ENCODE data around the gene FRMD4B.

Gene FRMD4B

DNA sequence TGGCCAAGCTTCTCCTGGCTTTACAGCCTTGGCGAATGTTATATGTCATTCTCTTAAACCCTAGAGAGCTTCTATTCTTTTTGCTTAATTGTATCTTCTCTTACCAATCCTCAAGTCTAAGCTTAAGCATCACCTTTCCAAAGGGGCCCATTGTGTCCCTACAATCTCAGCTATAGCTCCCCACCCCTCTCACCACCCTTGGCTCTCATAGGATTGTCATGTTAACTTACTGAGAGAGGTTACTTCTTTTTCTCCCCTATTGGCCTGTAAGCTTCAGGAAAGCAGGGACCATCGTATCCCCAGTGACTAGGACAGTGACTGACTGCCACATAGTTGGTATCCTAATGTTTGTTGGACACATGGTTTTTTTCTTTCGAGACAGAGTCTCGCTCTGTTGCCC is 220.1 kb downstream of the FRMD4B start:
- DNase-seq (ENCODE audit: low read depth in 1 of 2, low spot score in 1 of 2): no peak
- H3K27ac ChIP-seq (replicated peaks): no peak overlapping the region
- H3K27me3 ChIP-seq (ENCODE audit: insufficient read depth, poor library complexity, severe bottlenecking): no peaks in the 10 kb centered on the region
- no peak overlapping the region for H3K4me3 ChIP-seq (replicated peaks; ENCODE audit: insufficient read depth, low read length)
- TF ChIP-seq, protein P1, sequence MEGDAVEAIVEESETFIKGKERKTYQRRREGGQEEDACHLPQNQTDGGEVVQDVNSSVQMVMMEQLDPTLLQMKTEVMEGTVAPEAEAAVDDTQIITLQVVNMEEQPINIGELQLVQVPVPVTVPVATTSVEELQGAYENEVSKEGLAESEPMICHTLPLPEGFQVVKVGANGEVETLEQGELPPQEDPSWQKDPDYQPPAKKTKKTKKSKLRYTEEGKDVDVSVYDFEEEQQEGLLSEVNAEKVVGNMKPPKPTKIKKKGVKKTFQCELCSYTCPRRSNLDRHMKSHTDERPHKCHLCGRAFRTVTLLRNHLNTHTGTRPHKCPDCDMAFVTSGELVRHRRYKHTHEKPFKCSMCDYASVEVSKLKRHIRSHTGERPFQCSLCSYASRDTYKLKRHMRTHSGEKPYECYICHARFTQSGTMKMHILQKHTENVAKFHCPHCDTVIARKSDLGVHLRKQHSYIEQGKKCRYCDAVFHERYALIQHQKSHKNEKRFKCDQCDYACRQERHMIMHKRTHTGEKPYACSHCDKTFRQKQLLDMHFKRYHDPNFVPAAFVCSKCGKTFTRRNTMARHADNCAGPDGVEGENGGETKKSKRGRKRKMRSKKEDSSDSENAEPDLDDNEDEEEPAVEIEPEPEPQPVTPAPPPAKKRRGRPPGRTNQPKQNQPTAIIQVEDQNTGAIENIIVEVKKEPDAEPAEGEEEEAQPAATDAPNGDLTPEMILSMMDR (IDR thresholded peaks at IDR 0.05; ENCODE audit: insufficient read depth, low read length): no peak
- TF ChIP-seq POLR2AphosphoS5 (IDR thresholded peaks at IDR 0.05; ENCODE audit: low read depth): no peak
- TF ChIP-seq, protein P2, sequence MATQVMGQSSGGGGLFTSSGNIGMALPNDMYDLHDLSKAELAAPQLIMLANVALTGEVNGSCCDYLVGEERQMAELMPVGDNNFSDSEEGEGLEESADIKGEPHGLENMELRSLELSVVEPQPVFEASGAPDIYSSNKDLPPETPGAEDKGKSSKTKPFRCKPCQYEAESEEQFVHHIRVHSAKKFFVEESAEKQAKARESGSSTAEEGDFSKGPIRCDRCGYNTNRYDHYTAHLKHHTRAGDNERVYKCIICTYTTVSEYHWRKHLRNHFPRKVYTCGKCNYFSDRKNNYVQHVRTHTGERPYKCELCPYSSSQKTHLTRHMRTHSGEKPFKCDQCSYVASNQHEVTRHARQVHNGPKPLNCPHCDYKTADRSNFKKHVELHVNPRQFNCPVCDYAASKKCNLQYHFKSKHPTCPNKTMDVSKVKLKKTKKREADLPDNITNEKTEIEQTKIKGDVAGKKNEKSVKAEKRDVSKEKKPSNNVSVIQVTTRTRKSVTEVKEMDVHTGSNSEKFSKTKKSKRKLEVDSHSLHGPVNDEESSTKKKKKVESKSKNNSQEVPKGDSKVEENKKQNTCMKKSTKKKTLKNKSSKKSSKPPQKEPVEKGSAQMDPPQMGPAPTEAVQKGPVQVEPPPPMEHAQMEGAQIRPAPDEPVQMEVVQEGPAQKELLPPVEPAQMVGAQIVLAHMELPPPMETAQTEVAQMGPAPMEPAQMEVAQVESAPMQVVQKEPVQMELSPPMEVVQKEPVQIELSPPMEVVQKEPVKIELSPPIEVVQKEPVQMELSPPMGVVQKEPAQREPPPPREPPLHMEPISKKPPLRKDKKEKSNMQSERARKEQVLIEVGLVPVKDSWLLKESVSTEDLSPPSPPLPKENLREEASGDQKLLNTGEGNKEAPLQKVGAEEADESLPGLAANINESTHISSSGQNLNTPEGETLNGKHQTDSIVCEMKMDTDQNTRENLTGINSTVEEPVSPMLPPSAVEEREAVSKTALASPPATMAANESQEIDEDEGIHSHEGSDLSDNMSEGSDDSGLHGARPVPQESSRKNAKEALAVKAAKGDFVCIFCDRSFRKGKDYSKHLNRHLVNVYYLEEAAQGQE (IDR thresholded peaks at IDR 0.05; ENCODE audit: insufficient replicate concordance, low read depth): no peak
- TF ChIP-seq GABPA (IDR thresholded peaks at IDR 0.05; ENCODE audit: low read depth): no peak
- TF ChIP-seq SPI1 (IDR thresholded peaks at IDR 0.05; ENCODE audit: borderline replicate concordance, low read depth): no peak

DNA sequence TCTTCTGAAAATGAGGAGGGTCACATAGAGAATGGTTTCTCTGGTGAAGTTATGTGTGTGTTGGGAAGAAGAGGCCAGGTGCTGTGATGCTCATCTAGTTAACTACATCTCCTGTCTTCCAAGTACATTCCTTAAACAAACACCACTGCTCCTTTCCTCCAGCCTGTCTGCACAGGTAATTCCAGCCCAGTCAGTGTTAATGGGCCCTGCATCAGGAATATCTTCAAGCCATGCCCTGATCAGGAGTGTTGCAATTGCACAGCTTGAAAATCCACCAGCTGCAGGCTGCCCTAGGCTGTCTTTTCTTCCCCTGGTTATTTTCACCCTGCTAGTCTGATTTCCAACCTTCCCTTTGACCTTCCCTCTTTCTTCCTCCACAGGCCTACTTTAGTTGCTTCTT is 221.6 kb downstream of the FRMD4B start:
- Histone ChIP-seq H3K27me3 (ENCODE audit: insufficient read depth, poor library complexity, severe bottlenecking) (no peaks in the 10 kb centered on the region), H3K4me3 (replicated peaks; ENCODE audit: insufficient read depth, low read length) (no peak overlapping the region), H3K27ac (replicated peaks) (no peak overlapping the region)
- no peak for DNase-seq (ENCODE audit: low read depth in 1 of 2, low spot score in 1 of 2)
- TF ChIP-seq SPI1 (IDR thresholded peaks at IDR 0.05; ENCODE audit: borderline replicate concordance, low read depth): no peak
- TF ChIP-seq GABPA (IDR thresholded peaks at IDR 0.05; ENCODE audit: low read depth): no peak
- no peak for TF ChIP-seq POLR2AphosphoS5 (IDR thresholded peaks at IDR 0.05; ENCODE audit: low read depth)
- TF ChIP-seq, protein P2 (IDR thresholded peaks at IDR 0.05; ENCODE audit: insufficient replicate concordance, low read depth): no peak
- TF ChIP-seq, protein P1 (IDR thresholded peaks at IDR 0.05; ENCODE audit: insufficient read depth, low read length): no peak

DNA sequence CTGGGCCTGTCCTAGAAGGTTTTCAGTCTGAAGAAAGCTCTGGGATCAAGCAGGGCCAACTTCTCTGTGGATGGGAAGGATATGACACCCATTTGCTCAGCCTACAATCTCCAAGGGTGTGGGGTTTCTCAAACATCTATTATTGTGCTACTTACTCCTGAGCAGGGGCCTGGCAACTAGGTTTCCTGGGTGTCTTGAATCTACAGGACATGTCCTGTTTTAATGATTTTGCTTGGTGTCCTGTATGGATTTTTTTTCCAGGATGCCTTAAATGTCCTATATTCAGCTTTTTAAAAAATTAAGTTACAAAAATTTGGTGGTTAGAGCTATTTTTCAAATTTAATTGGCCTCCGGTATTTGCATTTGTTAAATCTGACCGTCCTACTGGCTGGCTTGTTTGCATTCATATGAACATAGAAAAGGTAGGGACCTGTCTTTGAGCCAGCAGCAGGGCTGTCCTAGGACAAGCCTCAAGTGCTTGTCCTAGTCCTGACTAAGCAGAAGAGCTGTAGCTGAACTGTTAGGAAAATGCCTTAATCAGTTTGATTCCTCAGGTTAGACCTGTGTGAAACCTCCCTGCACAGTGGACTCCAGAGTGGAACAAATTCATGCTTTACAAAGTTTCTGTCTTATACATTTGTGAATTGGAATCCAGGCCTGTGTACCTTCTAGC is 223.4 kb downstream of the FRMD4B start:
- TF ChIP-seq, protein P2 (IDR thresholded peaks at IDR 0.05; ENCODE audit: insufficient replicate concordance, low read depth): no peak
- TF ChIP-seq SPI1 (IDR thresholded peaks at IDR 0.05; ENCODE audit: borderline replicate concordance, low read depth) (no peak), POLR2AphosphoS5 (IDR thresholded peaks at IDR 0.05; ENCODE audit: low read depth) (no peak), GABPA (IDR thresholded peaks at IDR 0.05; ENCODE audit: low read depth) (no peak)
- TF ChIP-seq, protein P1 (IDR thresholded peaks at IDR 0.05; ENCODE audit: insufficient read depth, low read length): no peak
- no peaks in the 10 kb centered on the region for H3K27me3 ChIP-seq (ENCODE audit: insufficient read depth, poor library complexity, severe bottlenecking)
- H3K4me3 ChIP-seq (replicated peaks; ENCODE audit: insufficient read depth, low read length): no peak overlapping the region
- H3K27ac ChIP-seq (replicated peaks): no peak overlapping the region
- DNase-seq (ENCODE audit: low read depth in 1 of 2, low spot score in 1 of 2): no peak
